HG02763 (cell line): ENCODE data around the gene SESTD1.

Experiments used
- ATAC-seq: cut with Tn5 transposase; IDR thresholded peaks from one replicate; pipeline ENCODE4 v1.9.1; 2021; ENCODE audit warnings: mild to moderate bottlenecking, moderate library complexity; ENCODE audit not compliant: unreplicated experiment

SESTD1 gene

GRCh38 chr2:179193759-179194394 lies 70.8 kb downstream of the SESTD1 start:
- ATAC-seq: no peak

GRCh38 chr2:179191110-179191509 lies 73.5 kb downstream of the SESTD1 start:
- ATAC-seq: no peak

GRCh38 chr2:179186126-179186525 lies 78.5 kb downstream of the SESTD1 start:
- ATAC-seq: no peak

- ATAC-seq: no peak
These were observed 80.0 kb downstream of the SESTD1 start for GRCh38 chr2:179184610-179185009.

GRCh38 chr2:179181002-179181401 lies 83.6 kb downstream of the SESTD1 start:
- ATAC-seq: no peak

- ATAC-seq: no peak
These were observed 84.4 kb downstream of the SESTD1 start for GRCh38 chr2:179180242-179180641.

- ATAC-seq: no peak
These were observed 84.9 kb downstream of the SESTD1 start for GRCh38 chr2:179179719-179180118.

GRCh38 chr2:179177694-179178093 lies 86.9 kb downstream of the SESTD1 start:
- ATAC-seq: no peak

GRCh38 chr2:179174240-179174639 lies 90.4 kb downstream of the SESTD1 start:
- ATAC-seq: no peak

GRCh38 chr2:179172894-179173293 lies 91.7 kb downstream of the SESTD1 start:
- ATAC-seq: no peak

GRCh38 chr2:179171371-179171770 lies 93.3 kb downstream of the SESTD1 start:
- no peak for ATAC-seq

GRCh38 chr2:179170901-179171300 lies 93.7 kb downstream of the SESTD1 start:
- no peak for ATAC-seq

- no peak for ATAC-seq
These were observed 99.2 kb downstream of the SESTD1 start for GRCh38 chr2:179165356-179166000.

GRCh38 chr2:179141206-179141605 lies 123.4 kb downstream of the SESTD1 start:
- no peak for ATAC-seq

- ATAC-seq: no peak
These were observed 124.1 kb downstream of the SESTD1 start for GRCh38 chr2:179140571-179140970.

- ATAC-seq: no peak
These were observed 125.1 kb downstream of the SESTD1 start for GRCh38 chr2:179139506-179139905.

- no peak for ATAC-seq
These were observed 127.4 kb downstream of the SESTD1 start for GRCh38 chr2:179137200-179137759.

- ATAC-seq: no peak
These were observed 131.6 kb downstream of the SESTD1 start for GRCh38 chr2:179133016-179133415.

- no peak for ATAC-seq
These were observed 132.6 kb downstream of the SESTD1 start for GRCh38 chr2:179132076-179132475.

GRCh38 chr2:179130560-179130959 lies 134.1 kb downstream of the SESTD1 start:
- no peak for ATAC-seq

GRCh38 chr2:179129574-179130238 lies 134.9 kb downstream of the SESTD1 start:
- ATAC-seq: no peak

- ATAC-seq: no peak
These were observed 139.2 kb downstream of the SESTD1 start for GRCh38 chr2:179125404-179125803.
